Esophagus squamous epithelium (tissue), 5 donors: ENCODE data around the gene KCTD17. TPM values are rescaled to one million over a fixed set of nuclear protein-coding genes. Genes with fewer than 3 reads are reported as not detected.

Experiments used
- DNase-seq: peaks from one replicate; lab custom pipeline; 2025; lab: John Stamatoyannopoulos, UW
- H3K27ac ChIP-seq, 4 donors: fragments of 200-600 bp; sonication (generic); one replicate each; pipeline ENCODE4 v1.5.1; 2016 to 2019; ENCODE audit warnings: mild to moderate bottlenecking in 1 of 4
- H3K27me3 ChIP-seq, 4 donors: fragments of 200-600 bp; sonication (generic); 1 replicate in 3 of 4; 2 replicates in 1 of 4; pipeline versions ENCODE4 v1.5.1 to v1.6.0; 2017 to 2021; ENCODE audit warnings: antibody characterized with exemption in 1 of 4
- H3K36me3 ChIP-seq, 3 donors: fragments of 200-600 bp; sonication (generic); one replicate each; pipeline ENCODE4 v1.5.1; 2016 to 2019
- H3K4me1 ChIP-seq, 3 donors: fragments of 200-600 bp; sonication (generic); one replicate each; pipeline ENCODE4 v1.5.1; 2017 to 2019
- H3K4me3 ChIP-seq, 4 donors: fragments of 200-600 bp; sonication (generic); 1 replicate in 3 of 4; 2 replicates in 1 of 4; pipeline ENCODE4 v1.5.1; 2016 to 2019; ENCODE audit warnings: mild to moderate bottlenecking in 2 of 4, moderate library complexity in 1 of 4
- H3K9me3 ChIP-seq, 3 donors: fragments of 200-600 bp; sonication (generic); one replicate each; pipeline ENCODE4 v1.5.1; 2016 to 2019
- CTCF ChIP-seq, 6 experiments: fragments of 450-650 bp in 4 of 6; fragments of 200-600 bp in 2 of 6; sonication (generic) in 2 of 6; IDR thresholded peaks; one replicate each; pipeline ENCODE4 v1.5.1; 2016 to 2019; ENCODE audit warnings: antibody characterized with exemption in 6 of 6, mild to moderate bottlenecking in 4 of 6, moderate library complexity in 4 of 6
- POLR2A ChIP-seq, 4 donors: fragments of 450-650 bp; IDR thresholded peaks; one replicate each; pipeline ENCODE4 v1.6.1; 2017; ENCODE audit warnings: antibody characterized with exemption in 4 of 4, mild to moderate bottlenecking in 4 of 4, moderate library complexity in 3 of 4
- WGBS, 2 donors: methylation state at CpG; one replicate each; pipeline ENCODE4 v1.1.5; 2018; 5-methylcytosine and 5-hydroxymethylcytosine counted together
- intact Hi-C: fragments of 100-400 bp; cut with DNase I; formaldehyde crosslinking; loops from one replicate; pipeline ENCODE4 v1.15.0; 2022
- total RNA-seq, 4 donors: library from RNA; depleted of rRNA; stranded (reverse); fragments of >200 nt; gene quantifications; one replicate each; pipeline ENCODE4 v1.1.0, GENCODE V29; 2016
- donor health status: DM: yes; HTN: yes; CAD: no.

KCTD17 gene
- total RNA-seq, 4 donors from 2014 or later, result 1.1 to 10.7 (median 6.5) TPM

- WGBS, 2 donors, result 54 to 57% methylated on average over 6 to 9 of the region's 9 CpGs
- intact Hi-C loops, result loop anchor here (10.0 kb wide), 1 partner anchor 60 kb away; no protein-coding TSS in a partner anchor
- TF ChIP-seq POLR2A (IDR thresholded peaks at IDR 0.05), result no peak
- no peak for TF ChIP-seq CTCF (IDR thresholded peaks at IDR 0.05)
These were observed 6.6 kb upstream of the KCTD17 start for GRCh38 chr22:37044634-37045625.

GRCh38 chr22:37045958-37046357, 5.6 kb upstream of the KCTD17 start:
- intact Hi-C loops, result loop anchor here (10.0 kb wide), 1 partner anchor 61 kb away; no protein-coding TSS in a partner anchor
- Histone ChIP-seq H3K9me3 (no peaks in the 10 kb centered on the region), H3K36me3 (no peaks in the 10 kb centered on the region), H3K4me3 (no peak overlapping the region), H3K4me1 (peaks cover 0 to 20% (median 11%) of the 10 kb centered on the region in 3 donors), H3K27ac (no peak overlapping the region), H3K27me3 (peaks cover 0 to 4% (median 0%) of the 10 kb centered on the region in 4 donors)
- TF ChIP-seq CTCF (IDR thresholded peaks at IDR 0.05) (peak in 4 of 6 experiments; percentile 14 to 46 (median 28)), POLR2A (IDR thresholded peaks at IDR 0.05) (no peak)
- DNase-seq, result no peak
- 46 to 50% methylated on average over 4 of the region's 4 CpGs for WGBS, 2 donors

More at GRCh38 chr22:37044634-37045625, 6.6 kb upstream of the KCTD17 start:
- no peaks in the 10 kb centered on the region for H3K9me3 ChIP-seq
- peaks cover 0 to 4% (median 0%) of the 10 kb centered on the region in 4 donors for H3K27me3 ChIP-seq
- no peak overlapping the region for H3K4me3 ChIP-seq
- no peak overlapping the region for H3K27ac ChIP-seq
- peaks cover 0 to 21% (median 11%) of the 10 kb centered on the region in 3 donors for H3K4me1 ChIP-seq
- no peaks in the 10 kb centered on the region for H3K36me3 ChIP-seq
- no peak for DNase-seq

GRCh38 chr22:37046589-37046988, 5.0 kb upstream of the KCTD17 start:
- H3K4me1 ChIP-seq, result peaks cover 0 to 22% (median 8%) of the 10 kb centered on the region in 3 donors
- H3K27me3 ChIP-seq, result peaks cover 0 to 4% (median 0%) of the 10 kb centered on the region in 4 donors
- no peaks in the 10 kb centered on the region for H3K36me3 ChIP-seq
- 80 to 100% methylated on average over 1 to 2 of the region's 6 CpGs for WGBS, 2 donors
- no peaks in the 10 kb centered on the region for H3K9me3 ChIP-seq
- TF ChIP-seq CTCF (IDR thresholded peaks at IDR 0.05) (no peak), POLR2A (IDR thresholded peaks at IDR 0.05) (no peak)
- H3K27ac ChIP-seq, result no peak overlapping the region
- no peak overlapping the region for H3K4me3 ChIP-seq
- intact Hi-C loops, result loop anchor here (10.0 kb wide), 1 partner anchor 62 kb away; no protein-coding TSS in a partner anchor
- no peak for DNase-seq

- 80 to 88% methylated on average over 3 to 7 of the region's 7 CpGs for WGBS, 2 donors
These were observed 4.5 kb upstream of the KCTD17 start for GRCh38 chr22:37047006-37047405.

More at GRCh38 chr22:37047006-37047405, 4.5 kb upstream of the KCTD17 start:
- peaks cover 0 to 4% (median 0%) of the 10 kb centered on the region in 4 donors for H3K27me3 ChIP-seq
- DNase-seq, result no peak
- no peaks in the 10 kb centered on the region for H3K36me3 ChIP-seq
- intact Hi-C loops, result loop anchor here (10.0 kb wide), 1 partner anchor 62 kb away; no protein-coding TSS in a partner anchor
- H3K4me3 ChIP-seq, result no peak overlapping the region
- H3K27ac ChIP-seq, result no peak overlapping the region
- peaks cover 3 to 26% (median 10%) of the 10 kb centered on the region in 3 donors for H3K4me1 ChIP-seq
- TF ChIP-seq POLR2A (IDR thresholded peaks at IDR 0.05) (no peak), CTCF (IDR thresholded peaks at IDR 0.05) (no peak)
- no peaks in the 10 kb centered on the region for H3K9me3 ChIP-seq
